SU-DHL-6 (cell line): ENCODE data around the gene EVX2.

Experiments used
- H2AFZ ChIP-seq: fragments of 200-600 bp; sonication (generic); 2 replicates; pipeline ENCODE4 v1.6.1; 2014; ENCODE audit warnings: low read depth, mild to moderate bottlenecking, moderate library complexity, mixed read lengths, antibody characterized with exemption, low read length; ENCODE audit not compliant: severe bottlenecking
- H3F3A ChIP-seq: fragments of 200-600 bp; shearing (Covaris generic); 2 replicates; pipeline ENCODE4 v1.6.0; 2016; ENCODE audit warnings: antibody characterized with exemption, mild to moderate bottlenecking; ENCODE audit not compliant: insufficient read depth
- H3K27ac ChIP-seq: fragments of 200-600 bp; sonication (generic); 2 replicates; pipeline ENCODE4 v1.5.1; 2016; ENCODE audit warnings: low read depth, mild to moderate bottlenecking, low read length, moderate library complexity, mixed read lengths
- H3K27me3 ChIP-seq: fragments of 200-600 bp; sonication (generic), shearing (Covaris generic); 2 replicates; pipeline ENCODE4 v1.6.0; 2014; ENCODE audit warnings: mild to moderate bottlenecking, low read length
- H3K36me3 ChIP-seq: fragments of 200-600 bp; sonication (generic); 2 replicates; pipeline ENCODE4 v1.6.1; 2014; ENCODE audit warnings: mild to moderate bottlenecking, low read length, mixed read lengths
- H3K4me2 ChIP-seq: fragments of 300-600, 200-600 bp; shearing (Covaris generic), sonication (generic); 2 replicates; pipeline ENCODE4 v1.6.0; 2014; ENCODE audit warnings: low read length, low read depth, mild to moderate bottlenecking; ENCODE audit not compliant: poor library complexity, severe bottlenecking
- H3K4me3 ChIP-seq: fragments of 200-600 bp; sonication (generic); 2 replicates; pipeline ENCODE4 v1.5.1; 2014; ENCODE audit warnings: antibody characterized with exemption, low read length, mild to moderate bottlenecking, mixed read lengths; ENCODE audit not compliant: insufficient read depth, poor library complexity, severe bottlenecking
- H3K79me2 ChIP-seq: fragments of 200-600 bp; sonication (generic); 2 replicates; pipeline ENCODE4 v1.6.1; 2014; ENCODE audit warnings: mild to moderate bottlenecking, low read length, moderate library complexity; ENCODE audit not compliant: insufficient read depth
- H3K9ac ChIP-seq: fragments of 200-600 bp; sonication (generic); 2 replicates; pipeline ENCODE4 v1.7.0; 2014; ENCODE audit warnings: mild to moderate bottlenecking, low read length
- H3K9me2 ChIP-seq: fragments of 200-600 bp; sonication (generic); replicated peaks from 2 replicates; pipeline ENCODE4 v1.6.1; 2014; ENCODE audit warnings: low read length; ENCODE audit not compliant: insufficient read depth
- H3K9me3 ChIP-seq: fragments of 200-600 bp; sonication (generic); 2 replicates; pipeline ENCODE4 v1.6.1; 2014; ENCODE audit warnings: low read length, mixed read lengths; ENCODE audit not compliant: insufficient read depth
- H4K20me1 ChIP-seq: fragments of 200-600 bp; sonication (generic); 2 replicates; pipeline ENCODE4 v1.6.1; 2014; ENCODE audit warnings: low read depth, mild to moderate bottlenecking, antibody characterized with exemption, low read length, moderate library complexity, mixed read lengths
- CTCF ChIP-seq: fragments of 200-600 bp; sonication (generic); IDR thresholded peaks from one replicate; pipeline ENCODE4 v1.5.1; 2017; ENCODE audit warnings: antibody characterized with exemption, mild to moderate bottlenecking, low read length, moderate library complexity; ENCODE audit not compliant: insufficient read depth, poor library complexity, severe bottlenecking
- EZH2phosphoT487 ChIP-seq: fragments of 200-600 bp; sonication (generic), shearing (Covaris generic); conservative IDR thresholded peaks from 2 replicates; pipeline ENCODE4 v1.6.1; 2018; ENCODE audit warnings: mild to moderate bottlenecking, antibody characterized with exemption, low read length, moderate library complexity, mixed read lengths

The EVX2 gene

GRCh38 chr2:176081837-176082524 is 1.8 kb downstream of the EVX2 start:
- Histone ChIP-seq H3F3A (no peaks in the 10 kb centered on the region), H3K27ac (no peak overlapping the region), H3K9ac (no peak overlapping the region), H4K20me1 (no peaks in the 10 kb centered on the region), H3K9me3 (no peaks in the 10 kb centered on the region), H3K9me2 (no peaks in the 10 kb centered on the region), H3K36me3 (no peaks in the 10 kb centered on the region), H3K4me3 (no peak overlapping the region), H2AFZ (no peak overlapping the region), H3K4me2 (no peak overlapping the region), H3K27me3 (no peaks in the 10 kb centered on the region), H3K79me2 (no peaks in the 10 kb centered on the region)
- TF ChIP-seq EZH2phosphoT487 (no peak), CTCF (no peak)

GRCh38 chr2:176081376-176081836 is 2.4 kb downstream of the EVX2 start:
- H3K27me3 ChIP-seq: no peaks in the 10 kb centered on the region
- no peaks in the 10 kb centered on the region for H3K9me2 ChIP-seq
- H3K27ac ChIP-seq: no peak overlapping the region
- no peaks in the 10 kb centered on the region for H3K79me2 ChIP-seq
- H2AFZ ChIP-seq: no peak overlapping the region
- no peaks in the 10 kb centered on the region for H3F3A ChIP-seq
- no peaks in the 10 kb centered on the region for H3K36me3 ChIP-seq
- H3K4me2 ChIP-seq: no peak overlapping the region
- H4K20me1 ChIP-seq: no peaks in the 10 kb centered on the region
- no peak for TF ChIP-seq CTCF
- TF ChIP-seq EZH2phosphoT487: no peak
- H3K4me3 ChIP-seq: no peak overlapping the region
- H3K9me3 ChIP-seq: no peaks in the 10 kb centered on the region
- no peak overlapping the region for H3K9ac ChIP-seq

GRCh38 chr2:176080540-176081375 is 3.0 kb downstream of the EVX2 start:
- no peaks in the 10 kb centered on the region for H4K20me1 ChIP-seq
- H3K4me3 ChIP-seq: no peak overlapping the region
- TF ChIP-seq EZH2phosphoT487 (no peak), CTCF (no peak)
- H3K9me2 ChIP-seq: no peaks in the 10 kb centered on the region
- no peak overlapping the region for H3K9ac ChIP-seq
- H3F3A ChIP-seq: no peaks in the 10 kb centered on the region
- no peaks in the 10 kb centered on the region for H3K9me3 ChIP-seq
- no peaks in the 10 kb centered on the region for H3K27me3 ChIP-seq
- H3K36me3 ChIP-seq: no peaks in the 10 kb centered on the region
- H3K4me2 ChIP-seq: no peak overlapping the region
- no peaks in the 10 kb centered on the region for H3K79me2 ChIP-seq
- no peak overlapping the region for H3K27ac ChIP-seq
- no peak overlapping the region for H2AFZ ChIP-seq
